Panc1 (cell line): ENCODE results near the gene CDHR2. TPM values are rescaled to one million over a fixed set of nuclear protein-coding genes. Genes with fewer than 3 reads are reported as not detected.

Experiments used
- ATAC-seq: fragments of 200-7000 bp; cut with Tn5 transposase; 2 replicates; pipeline ENCODE4 v1.9.1; 2020; ENCODE audit warnings: mild to moderate bottlenecking, moderate library complexity
- BruUV-seq: library from RNA; stranded (reverse); fragments of 400-500 nt; replicated peaks from 2 replicates; lab custom pipeline; 2021; lab: Mats Ljungman, UMichigan
- CTCF ChIA-PET: fragments of 300-600 bp; sonication (Branson Sonifier 250); formaldehyde crosslinking; loops from one replicate; lab custom pipeline; 2022; ENCODE audit warnings: antibody characterized with exemption; lab: Charles Lee
- POLR2A ChIA-PET: fragments of 300-600 bp; sonication (Branson Sonifier 250); formaldehyde crosslinking; loops from one replicate; lab custom pipeline; 2022; ENCODE audit warnings: antibody characterized with exemption; lab: Charles Lee
- DNase-seq: peaks from one replicate; pipeline ENCODE4 v3.0.0-alpha.2; 2010; ENCODE audit warnings: low read depth, low spot score
- H3K27ac ChIP-seq: 2 replicates; pipeline ENCODE4 v1.5.1; 2011; ENCODE audit warnings: mild to moderate bottlenecking, low read length, inconsistent platforms
- H3K27me3 ChIP-seq: fragments of 200-500 bp; sonication (Bioruptor generic); 2 replicates; pipeline ENCODE4 v1.6.0; 2014; ENCODE audit warnings: low read length, inconsistent platforms; ENCODE audit not compliant: control insufficient read depth, insufficient read depth
- H3K36me3 ChIP-seq: fragments of 200-500 bp; sonication (Bioruptor generic); 2 replicates; pipeline ENCODE4 v1.5.1; 2014; ENCODE audit warnings: inconsistent platforms, mild to moderate bottlenecking, low read length, moderate library complexity; ENCODE audit not compliant: control insufficient read depth, insufficient read depth
- H3K4me1 ChIP-seq: 2 replicates; pipeline ENCODE4 v1.5.1; 2011; ENCODE audit warnings: inconsistent platforms, mild to moderate bottlenecking, low read length, moderate library complexity; ENCODE audit not compliant: control insufficient read depth, insufficient read depth
- H3K4me3 ChIP-seq, 2 experiments: 2 replicates each; pipeline ENCODE4 v1.5.1; 2011 to 2012; ENCODE audit warnings: low read depth in 2 of 2, low read length in 2 of 2, mild to moderate bottlenecking in 2 of 2, inconsistent platforms in 1 of 2, moderate library complexity in 1 of 2
- H3K9me3 ChIP-seq: fragments of 200-500 bp; sonication (Bioruptor generic); 2 replicates; pipeline ENCODE4 v1.5.1; 2014; ENCODE audit warnings: low read depth, mild to moderate bottlenecking, inconsistent platforms, low read length, moderate library complexity; ENCODE audit not compliant: control insufficient read depth, insufficient read depth
- CTCF ChIP-seq: fragments of 450-650 bp; IDR thresholded peaks from 2 replicates; pipeline ENCODE4 v1.5.1; 2017; ENCODE audit warnings: mild to moderate bottlenecking
- POLR2AphosphoS5 ChIP-seq: IDR thresholded peaks from 2 replicates; pipeline ENCODE4 v1.6.1; 2012; ENCODE audit warnings: mild to moderate bottlenecking, low read depth, low read length, moderate library complexity
- REST ChIP-seq, 2 experiments: IDR thresholded peaks; 2 replicates each; pipeline ENCODE4 v1.6.1; 2011 to 2012; ENCODE audit warnings: low read depth in 2 of 2, control low read depth in 1 of 2, low read length in 1 of 2, mild to moderate bottlenecking in 1 of 2, moderate library complexity in 1 of 2; ENCODE audit not compliant: insufficient read depth in 1 of 2
- SIN3A ChIP-seq: IDR thresholded peaks from 2 replicates; pipeline ENCODE4 v1.6.1; 2012; ENCODE audit warnings: low read depth, mild to moderate bottlenecking, low read length, moderate library complexity, borderline replicate concordance; ENCODE audit not compliant: insufficient read depth
- TCF7L2 ChIP-seq: IDR thresholded peaks from 2 replicates; pipeline ENCODE4 v1.6.1; 2011; ENCODE audit warnings: mild to moderate bottlenecking, low read depth, low read length, inconsistent platforms
- in situ Hi-C: cut with HindIII; loops from 2 replicates; pipeline ENCODE4 v1.10.0; 2016; ENCODE audit warnings: low sequenced_read_pairs, low pct_unique_long_range_greater_than_20kb
- intact Hi-C: fragments of 100-400 bp; cut with micrococcal nuclease; formaldehyde crosslinking; loops from one replicate; pipeline ENCODE4 v1.10.0; 2022; ENCODE audit not compliant: unreplicated experiment
- total RNA-seq: library from RNA; stranded (reverse); gene quantifications from one replicate; pipeline ENCODE4 v1.2.1, GENCODE V29; 2021; ENCODE audit not compliant: unreplicated experiment

CDHR2 gene
- total RNA-seq, 1 experiment from 2014 or later, result 0.72 TPM

GRCh38 chr5:176553260-176554085 lies 4.3 kb downstream of the CDHR2 start:
- intact Hi-C loops, result no loop called here
- TF ChIP-seq CTCF, result no peak
- TF ChIP-seq POLR2AphosphoS5, result no peak
- TF ChIP-seq REST (IDR thresholded peaks at IDR 0.05; ENCODE audit: insufficient read depth in 1 of 2, low read depth in 2 of 2, low read length in 1 of 2), result no peak
- no peak for TF ChIP-seq TCF7L2
- no peak for TF ChIP-seq SIN3A
- H3K4me1 ChIP-seq, result peaks cover 17% of the 10 kb centered on the region
- ChIA-PET POLR2A (interaction anchor here (0.6 kb wide), 1 partner anchor 10 kb away, joined by 3 read pairs; no protein-coding TSS in a partner anchor), CTCF (no interaction called here)
- peak; percentile 37 for ATAC-seq
- BruUV-seq, result no TSS peak
- in situ Hi-C loops, result no loop called here
- no peaks in the 10 kb centered on the region for H3K9me3 ChIP-seq
- 0 out of 2 replicates have a peak overlapping the region, but pooled peaks have one; percentile 23 for H3K27ac ChIP-seq
- H3K4me3 ChIP-seq, result no peak overlapping the region
- H3K36me3 ChIP-seq, result no peaks in the 10 kb centered on the region
- H3K27me3 ChIP-seq, result no peaks in the 10 kb centered on the region
- no peak for DNase-seq

- in situ Hi-C loops (no loop called here), intact Hi-C loops (no loop called here)
- TF ChIP-seq CTCF, result no peak
- no peak for TF ChIP-seq TCF7L2
- no peak for TF ChIP-seq POLR2AphosphoS5
- no peak for TF ChIP-seq REST (IDR thresholded peaks at IDR 0.05; ENCODE audit: insufficient read depth in 1 of 2, low read depth in 2 of 2, low read length in 1 of 2)
- TF ChIP-seq SIN3A, result no peak
- POLR2A ChIA-PET, result interaction anchor here (0.6 kb wide), 2 partner anchors 8 to 110 kb away, joined by 3 to 4 read pairs; partner anchors contain the start of gene FAF2
- no peak for ATAC-seq
- H3K27ac ChIP-seq, result no peak overlapping the region
- CTCF ChIA-PET, result no interaction called here
- no peaks in the 10 kb centered on the region for H3K9me3 ChIP-seq
- BruUV-seq, result no TSS peak
- H3K4me1 ChIP-seq, result peaks cover 12% of the 10 kb centered on the region
- H3K36me3 ChIP-seq, result no peaks in the 10 kb centered on the region
- H3K4me3 ChIP-seq, result no peak overlapping the region
- no peak for DNase-seq
- H3K27me3 ChIP-seq, result no peaks in the 10 kb centered on the region
These were observed 8.7 kb downstream of the CDHR2 start for GRCh38 chr5:176557846-176558245.
